T-helper 2 cell (primary cell): Measurements from ENCODE around the gene MYLK4.

Experiments used
- DNase-seq, 5 experiments: peaks; one replicate each; pipeline versions ENCODE4 v3.0.0 to v3.0.0-alpha.2; 2012 to 2022

Gene MYLK4

DNA sequence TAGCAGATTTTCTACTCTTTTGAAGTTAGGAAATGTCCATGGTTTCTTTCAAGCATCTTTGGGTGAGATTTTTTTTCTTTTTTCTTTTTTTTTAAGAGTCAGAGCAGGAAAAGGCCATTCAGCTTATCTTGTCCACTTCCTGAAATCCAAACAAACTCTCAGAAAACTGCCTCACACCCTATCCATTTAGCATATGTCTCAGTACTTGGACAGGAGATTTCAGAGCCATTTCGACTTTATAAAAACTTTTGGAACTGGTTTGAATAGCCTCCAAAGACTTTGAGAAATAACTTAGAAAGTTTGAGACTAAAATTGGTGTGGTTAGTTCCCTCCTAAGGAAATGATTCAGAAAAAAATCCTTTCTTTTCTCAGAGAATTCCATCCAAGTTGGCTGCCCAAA lies 125.1 kb downstream of the MYLK4 start:
- no peak for DNase-seq

DNA sequence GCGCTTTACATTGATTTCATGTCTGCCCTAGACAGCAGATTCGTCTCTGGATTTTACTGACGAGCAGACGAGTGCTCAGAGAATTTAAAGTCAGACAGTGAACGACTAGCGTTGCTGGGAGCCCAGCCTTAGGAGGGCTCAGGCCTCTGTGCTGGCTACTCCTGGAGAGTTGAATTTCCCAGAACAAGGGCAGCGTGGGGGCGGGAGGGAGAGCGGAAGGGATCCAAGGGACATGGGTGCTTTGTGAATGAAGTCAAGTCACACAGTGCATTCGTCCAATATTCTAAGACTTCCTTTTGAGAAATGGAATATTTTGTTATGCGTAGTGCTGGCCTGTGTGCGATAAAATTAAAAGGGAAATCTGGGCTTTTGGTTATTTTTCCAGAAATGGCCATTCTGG lies 126.5 kb downstream of the MYLK4 start:
- no peak for DNase-seq

DNA sequence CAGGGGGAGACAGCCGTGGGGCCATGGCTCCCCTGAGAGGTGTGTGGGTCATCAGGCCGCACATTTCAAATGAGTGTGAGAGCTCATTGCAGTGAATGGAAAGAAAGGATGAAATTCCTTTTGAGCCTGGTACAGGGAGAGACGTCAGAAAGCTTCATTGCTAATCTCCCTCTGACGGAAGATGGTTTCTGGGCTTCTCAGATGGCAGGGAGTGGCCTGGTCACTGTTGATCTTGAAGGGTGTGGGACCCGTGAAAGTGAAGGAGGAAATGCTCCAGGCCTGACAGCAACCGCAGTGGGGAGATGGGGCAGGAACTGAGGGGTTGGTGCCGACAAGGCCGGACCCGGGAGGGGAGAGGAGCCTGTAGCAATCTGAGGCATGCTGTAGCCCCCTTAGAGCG lies 127.4 kb downstream of the MYLK4 start:
- DNase-seq: no peak

- DNase-seq: no peak
Observed at GRCh38 chr6:2622671-2623070, 128.1 kb downstream of the MYLK4 start.

DNA sequence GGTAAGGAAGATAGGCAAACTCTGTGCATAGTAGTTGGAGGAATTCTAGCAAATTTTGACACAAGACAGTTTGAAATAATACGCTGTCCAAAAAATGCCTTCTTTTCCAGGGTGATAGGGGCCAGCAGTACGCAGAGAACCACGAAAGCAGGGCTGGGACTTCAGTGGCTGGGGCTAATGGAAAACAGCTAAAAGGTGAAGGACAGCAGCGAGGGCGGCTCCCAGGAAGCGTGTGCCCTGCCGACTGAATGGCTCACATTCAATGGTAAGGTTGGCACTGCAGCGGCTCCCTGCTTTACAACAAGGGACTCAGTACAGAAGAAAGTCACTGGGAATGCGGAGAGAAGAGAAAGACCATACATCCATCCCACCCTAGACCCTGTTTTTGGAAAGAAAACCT lies 131.1 kb downstream of the MYLK4 start:
- DNase-seq: no peak

DNA sequence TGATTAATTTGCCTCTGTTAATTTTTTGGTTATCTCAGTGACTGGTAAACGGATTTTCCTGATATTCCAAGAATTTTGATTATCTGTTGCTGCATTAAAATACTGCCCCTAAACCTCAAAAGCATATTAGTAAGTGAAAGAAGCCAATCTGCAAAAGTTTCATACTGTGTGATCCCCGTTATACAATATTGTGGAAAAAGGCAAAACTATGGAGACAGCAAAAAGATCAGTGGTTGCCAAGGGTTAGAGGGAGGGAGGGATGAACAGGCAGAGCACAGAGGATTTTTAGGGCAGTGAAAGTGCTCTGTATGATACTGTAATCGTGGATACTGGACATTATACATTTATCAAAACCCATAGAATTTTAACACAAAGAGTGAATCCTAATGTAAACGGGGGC lies 133.0 kb downstream of the MYLK4 start:
- DNase-seq: no peak

- no peak for DNase-seq
Observed at GRCh38 chr6:2616811-2617210, 133.9 kb downstream of the MYLK4 start.

GRCh38 chr6:2615251-2615650 lies 135.5 kb downstream of the MYLK4 start:
- no peak for DNase-seq

- no peak for DNase-seq
Observed at GRCh38 chr6:2614846-2615245, 135.9 kb downstream of the MYLK4 start.

DNA sequence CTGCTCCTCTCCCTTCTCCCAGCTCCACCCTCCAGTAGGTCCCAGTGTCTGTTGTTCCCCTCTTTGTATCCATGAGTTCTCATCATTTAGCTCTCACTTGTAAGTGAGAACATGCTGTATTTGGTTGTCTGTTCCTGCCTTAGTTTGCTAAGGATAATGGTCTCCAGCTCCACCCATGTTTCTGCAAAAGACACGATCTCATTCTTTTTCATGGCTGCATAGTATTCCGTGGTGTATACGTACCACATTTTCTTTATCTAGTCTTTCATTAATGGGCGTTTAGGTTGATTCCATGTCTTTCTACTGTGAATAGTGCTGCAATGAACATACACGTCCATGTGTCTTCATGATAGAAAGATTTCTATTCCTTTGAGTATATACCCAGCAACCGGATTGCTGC lies 136.6 kb downstream of the MYLK4 start:
- no peak for DNase-seq
